GM23248 (cell line): ENCODE measurements around the gene ALDH1L2.

Source experiments
- EZH2 ChIP-seq: fragments of 200-600 bp; sonication (generic); IDR thresholded peaks from 2 replicates; pipeline ENCODE4 v1.6.1; 2018; ENCODE audit warnings: antibody characterized with exemption, mild to moderate bottlenecking; ENCODE audit not compliant: insufficient read depth, poor library complexity, severe bottlenecking
- EZH2phosphoT487 ChIP-seq: fragments of 200-600 bp; sonication (generic); IDR thresholded peaks from 2 replicates; pipeline ENCODE4 v1.6.1; 2018; ENCODE audit warnings: antibody characterized with exemption, moderate library complexity, mild to moderate bottlenecking, low read depth; ENCODE audit not compliant: insufficient read depth

- no peak for TF ChIP-seq EZH2
- TF ChIP-seq EZH2phosphoT487 = no peak
These were observed 32.7 kb upstream of the ALDH1L2 start for GRCh38 chr12:105116969-105117368.
